ENCODE data around the gene VAPB. TPM values are rescaled to one million over a fixed set of nuclear protein-coding genes. Genes with fewer than 3 reads are reported as not detected.

VAPB gene
- total RNA-seq, 6 experiments from 2014 or later, result 48.9 to 57.4 (median 54.5) TPM

DNA sequence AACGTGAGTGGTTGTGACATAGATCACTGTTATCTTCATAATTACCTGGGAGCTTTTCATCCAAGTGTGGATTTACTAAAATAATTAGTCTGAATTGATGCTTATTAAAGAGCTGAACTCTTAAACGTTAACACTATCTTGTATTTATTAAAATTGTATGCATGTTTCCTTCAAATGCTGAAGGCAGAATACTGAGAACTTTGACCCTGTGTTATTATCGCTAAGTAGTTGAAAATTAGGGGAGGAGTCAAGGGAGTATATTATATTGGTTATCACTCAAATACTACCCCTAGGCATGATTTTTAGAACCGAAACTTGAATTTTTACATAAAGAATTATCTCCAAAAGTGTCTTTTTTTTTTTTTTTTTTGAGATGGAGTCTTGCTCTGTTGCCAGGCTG lies 5.8 kb downstream of the VAPB start:
- H3K9me3 Mint-ChIP-seq, result peaks cover 7% of the 10 kb centered on the region
- no peak overlapping the region for H3K27ac Mint-ChIP-seq
- no peak for DNase-seq

DNA sequence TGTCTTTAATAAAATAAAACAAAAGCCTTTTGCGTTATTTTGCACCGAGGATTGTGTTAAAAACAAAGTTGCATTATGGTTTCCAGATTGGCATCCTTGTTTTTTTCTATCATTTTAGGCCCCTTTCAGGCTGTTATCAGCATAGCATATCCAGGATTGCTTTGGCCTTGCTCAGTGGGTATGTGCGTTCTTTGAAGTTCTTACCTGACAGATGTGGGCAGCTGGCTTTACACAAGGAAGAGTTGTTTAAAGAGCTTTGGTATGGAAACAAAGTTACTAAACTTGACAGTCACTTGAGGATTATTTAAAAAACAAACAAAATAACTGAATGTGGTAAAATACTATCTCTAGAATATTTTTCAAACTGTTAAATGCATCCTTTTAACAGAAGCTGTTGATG lies 6.6 kb downstream of the VAPB start:
- peaks cover 57% of the 10 kb centered on the region for H3K4me1 Mint-ChIP-seq (ENCODE audit: low read depth)
- H3K27ac Mint-ChIP-seq, result no peak overlapping the region
- no peak for DNase-seq
- H3K36me3 Mint-ChIP-seq (ENCODE audit: low read depth), result peaks cover 37% of the 10 kb centered on the region
- H3K9me3 Mint-ChIP-seq, result no peaks in the 10 kb centered on the region
- no peak overlapping the region for H3K4me3 Mint-ChIP-seq
- no peak for TF ChIP-seq CTCF (IDR thresholded peaks at IDR 0.05)
- peaks cover 2% of the 10 kb centered on the region; the same call in 1 of the 2 replicates for H3K27me3 Mint-ChIP-seq (ENCODE audit: insufficient read depth)

More for the DNA sequence above, 5.8 kb downstream of the VAPB start:
- peaks cover 2% of the 10 kb centered on the region; the same call in 1 of the 2 replicates for H3K27me3 Mint-ChIP-seq (ENCODE audit: insufficient read depth)
- no peak overlapping the region for H3K4me3 Mint-ChIP-seq
- no peak for TF ChIP-seq CTCF (IDR thresholded peaks at IDR 0.05)
- peaks cover 45% of the 10 kb centered on the region for H3K36me3 Mint-ChIP-seq (ENCODE audit: low read depth)
- H3K4me1 Mint-ChIP-seq (ENCODE audit: low read depth), result peaks cover 65% of the 10 kb centered on the region

DNA sequence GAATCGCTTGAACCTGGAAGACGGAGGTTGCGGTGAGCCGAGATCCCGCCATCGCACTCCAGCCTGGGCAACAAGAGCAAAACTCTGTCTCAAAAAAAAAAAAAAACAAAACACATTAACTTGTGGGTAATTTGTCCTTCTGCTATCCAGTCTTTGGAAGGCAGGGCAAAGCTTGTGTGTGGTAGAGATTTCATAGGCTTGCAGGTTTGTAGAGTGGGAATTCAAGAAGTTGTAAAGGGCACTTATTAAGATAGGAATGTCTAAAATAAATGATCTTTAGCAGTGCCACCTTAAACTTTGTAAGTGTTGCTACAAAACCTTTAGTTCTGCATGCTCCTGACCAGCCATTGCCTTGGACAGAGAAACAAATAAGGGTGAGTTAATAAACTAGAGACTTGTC lies 8.4 kb downstream of the VAPB start:
- H3K27ac Mint-ChIP-seq, result no peak overlapping the region
- no peaks in the 10 kb centered on the region for H3K9me3 Mint-ChIP-seq
- H3K4me1 Mint-ChIP-seq (ENCODE audit: low read depth), result peaks cover 39% of the 10 kb centered on the region
- H3K27me3 Mint-ChIP-seq (ENCODE audit: insufficient read depth), result peaks cover 2% of the 10 kb centered on the region; the same call in 1 of the 2 replicates
- H3K36me3 Mint-ChIP-seq (ENCODE audit: low read depth), result peaks cover 21% of the 10 kb centered on the region; the same call in 1 of the 2 replicates
- no peak for TF ChIP-seq CTCF (IDR thresholded peaks at IDR 0.05)
- no peak overlapping the region for H3K4me3 Mint-ChIP-seq
- no peak for DNase-seq

DNA sequence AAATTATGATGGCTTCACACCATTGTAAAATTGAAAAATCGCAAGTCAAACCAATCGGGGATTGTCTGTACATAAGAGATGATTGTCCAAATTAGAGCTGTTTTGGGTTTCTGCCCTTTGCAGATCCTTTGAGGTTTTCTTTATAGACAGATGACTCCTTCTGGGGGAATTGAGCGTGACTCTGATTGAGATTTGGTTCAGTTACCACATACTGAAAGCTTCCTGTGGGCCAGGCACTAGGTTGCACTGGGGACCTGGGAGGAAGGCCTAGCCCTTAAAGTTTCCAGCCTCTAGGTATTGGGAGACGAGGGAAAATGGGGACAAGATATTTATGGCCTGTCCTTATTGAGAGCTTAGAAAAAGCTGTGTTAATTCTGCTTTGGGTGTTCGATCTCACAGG lies 9.2 kb downstream of the VAPB start:
- Mint-ChIP-seq H3K36me3 (ENCODE audit: low read depth) (peaks cover 20% of the 10 kb centered on the region; the same call in 1 of the 2 replicates), H3K27me3 (ENCODE audit: insufficient read depth) (peaks cover 2% of the 10 kb centered on the region; the same call in 1 of the 2 replicates), H3K9me3 (no peaks in the 10 kb centered on the region), H3K4me1 (ENCODE audit: low read depth) (peaks cover 30% of the 10 kb centered on the region), H3K4me3 (no peak overlapping the region), H3K27ac (no peak overlapping the region; the same call in 1 of the 2 replicates)
- DNase-seq, result no peak
- no peak for TF ChIP-seq CTCF (IDR thresholded peaks at IDR 0.05)

GRCh38 chr20:58399926-58400325 lies 10.9 kb downstream of the VAPB start:
- TF ChIP-seq CTCF (IDR thresholded peaks at IDR 0.05), result no peak
- peaks cover 20% of the 10 kb centered on the region; the same call in 1 of the 2 replicates for H3K36me3 Mint-ChIP-seq (ENCODE audit: low read depth)
- no peak overlapping the region for H3K4me3 Mint-ChIP-seq
- peaks cover 16% of the 10 kb centered on the region for H3K4me1 Mint-ChIP-seq (ENCODE audit: low read depth)
- DNase-seq, result no peak
- peaks cover 2% of the 10 kb centered on the region; the same call in 1 of the 2 replicates for H3K27me3 Mint-ChIP-seq (ENCODE audit: insufficient read depth)
- no peaks in the 10 kb centered on the region for H3K9me3 Mint-ChIP-seq
- no peak overlapping the region for H3K27ac Mint-ChIP-seq
